Right forelimb (tissue), 1 donor: ENCODE data around the gene RPL18A.
A peak's percentile ranks its signal among the peaks of the same experiment; 100 is the strongest.

ENCODE experiments used
- DNase-seq: peaks from one replicate; pipeline ENCODE4 v3.0.0-alpha.2; 2018

RPL18A gene

DNA sequence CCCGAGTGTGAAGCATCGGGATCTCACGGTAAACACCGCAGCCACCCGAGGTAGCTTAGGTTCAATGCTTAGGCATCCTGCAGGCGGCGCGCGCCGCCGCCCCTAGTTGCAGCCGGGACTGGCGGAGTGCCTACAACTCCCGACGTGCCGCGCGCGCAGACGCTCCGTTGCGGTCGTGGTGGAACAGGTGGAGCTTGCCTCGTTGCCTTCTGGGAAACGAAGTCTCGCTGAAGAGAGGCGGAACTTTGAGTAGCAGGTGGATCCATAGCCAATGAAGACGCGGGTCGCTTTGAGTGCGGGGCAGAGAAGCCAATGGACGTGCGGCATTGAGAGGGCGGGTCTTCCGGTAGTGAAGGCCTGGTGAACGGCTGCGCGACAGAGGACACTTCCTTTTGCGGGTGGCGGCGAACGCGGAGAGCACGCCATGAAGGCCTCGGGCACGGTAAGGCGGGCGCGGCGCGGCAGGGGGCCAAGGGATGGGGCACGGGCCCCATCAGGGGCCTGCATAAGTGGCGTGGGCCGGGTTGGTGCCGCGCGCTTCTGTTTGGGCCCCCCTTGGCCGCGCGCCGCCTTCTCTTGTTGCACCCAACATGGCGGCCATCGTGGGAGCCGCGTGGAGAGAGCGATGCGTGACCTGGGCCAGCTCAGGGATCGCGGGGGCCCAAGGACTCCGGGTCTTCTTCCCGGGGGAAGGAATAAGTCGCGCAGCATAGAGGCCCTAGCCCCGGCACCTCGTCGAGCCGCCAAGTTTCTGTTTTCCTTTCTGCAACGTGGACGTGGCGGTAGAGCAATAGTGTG lies at the start of gene RPL18A:
RPL18A (plus strand) TSS at position 378 of the 798 bp plus-strand sequence; CDS start at position 425, 47 bp downstream.
- DNase-seq, result peak; percentile 98

DNA sequence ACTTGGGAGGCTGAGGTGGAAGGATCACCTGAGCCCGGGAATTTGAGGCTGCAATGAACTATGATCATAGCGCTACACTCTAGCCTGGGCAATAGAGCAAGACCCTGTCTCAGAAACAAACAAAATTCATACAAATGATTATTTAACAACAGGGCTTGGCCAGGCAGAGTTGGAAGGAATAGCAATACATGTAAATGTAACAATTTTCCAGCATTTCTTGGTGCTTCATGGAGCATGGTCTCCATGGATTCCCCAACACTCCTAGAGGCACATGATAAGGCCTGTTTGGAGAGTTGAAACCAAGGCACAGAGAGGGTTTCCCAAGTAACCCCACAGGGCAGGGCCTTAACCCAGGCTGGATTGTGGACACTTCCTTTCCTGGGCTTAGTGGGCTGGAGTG lies 48.6 kb upstream of the RPL18A start:
- no peak for DNase-seq

DNA sequence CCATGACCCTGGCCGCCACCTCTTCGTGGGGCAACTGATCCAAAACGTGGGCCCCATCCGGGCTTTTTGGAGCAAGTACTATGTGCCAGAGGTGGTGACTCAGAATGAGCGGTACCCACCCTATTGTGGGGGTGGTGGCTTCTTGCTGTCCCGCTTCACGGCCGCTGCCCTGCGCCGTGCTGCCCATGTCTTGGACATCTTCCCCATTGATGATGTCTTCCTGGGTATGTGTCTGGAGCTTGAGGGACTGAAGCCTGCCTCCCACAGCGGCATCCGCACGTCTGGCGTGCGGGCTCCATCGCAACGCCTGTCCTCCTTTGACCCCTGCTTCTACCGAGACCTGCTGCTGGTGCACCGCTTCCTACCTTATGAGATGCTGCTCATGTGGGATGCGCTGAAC lies 48.0 kb upstream of the RPL18A start:
- no peak for DNase-seq

DNA sequence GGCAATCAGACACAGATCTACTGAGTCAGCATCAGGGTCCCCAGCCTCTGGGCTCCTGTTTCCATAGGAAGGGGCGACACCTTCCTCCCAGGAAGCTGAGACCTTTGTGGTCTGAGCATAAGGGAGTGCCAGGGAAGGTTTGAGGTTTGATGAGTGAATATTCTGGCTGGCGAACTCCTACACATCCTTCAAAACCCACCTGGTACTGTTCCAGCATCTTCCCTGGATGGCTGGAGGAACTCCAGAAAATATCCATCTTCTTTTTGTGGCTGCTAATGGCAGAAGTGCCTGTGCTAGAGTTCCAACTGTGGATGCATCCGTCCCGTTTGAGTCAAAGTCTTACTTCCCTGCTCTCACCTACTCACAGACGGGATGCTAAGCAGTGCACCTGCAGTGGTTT lies 47.6 kb upstream of the RPL18A start:
- DNase-seq, result no peak

DNA sequence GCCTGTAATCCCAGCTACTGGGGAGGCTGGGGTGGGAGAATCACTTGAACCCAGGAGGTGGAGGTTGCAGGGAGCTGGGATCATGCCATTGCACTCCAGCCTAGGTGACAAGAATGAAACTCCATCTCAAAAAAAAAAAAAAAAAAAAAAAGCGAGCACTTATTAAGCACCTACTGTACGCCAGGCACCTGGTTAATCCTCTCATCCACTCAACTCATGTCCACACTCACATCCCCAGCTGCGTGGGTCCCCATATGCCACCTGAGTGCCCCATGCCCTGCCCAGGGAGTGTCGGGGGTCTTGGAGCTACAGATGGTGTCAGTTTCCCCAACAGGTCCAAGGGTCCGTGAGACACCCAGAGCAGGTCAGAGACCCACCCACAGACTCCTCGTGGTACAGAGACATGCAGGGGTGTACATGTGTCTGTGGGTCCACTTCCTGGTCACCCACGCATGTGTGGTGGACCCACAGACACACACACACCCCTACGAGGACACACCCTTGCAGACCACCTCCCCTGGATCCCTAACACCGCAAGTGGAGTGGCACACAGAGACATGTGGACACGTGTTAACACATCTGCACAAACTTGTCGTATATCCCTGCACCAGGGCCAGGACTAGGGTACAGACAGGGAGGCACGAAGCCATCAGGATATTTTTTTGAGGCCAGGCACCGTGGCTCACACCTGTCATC lies 41.9 kb upstream of the RPL18A start:
- DNase-seq, result no peak

DNA sequence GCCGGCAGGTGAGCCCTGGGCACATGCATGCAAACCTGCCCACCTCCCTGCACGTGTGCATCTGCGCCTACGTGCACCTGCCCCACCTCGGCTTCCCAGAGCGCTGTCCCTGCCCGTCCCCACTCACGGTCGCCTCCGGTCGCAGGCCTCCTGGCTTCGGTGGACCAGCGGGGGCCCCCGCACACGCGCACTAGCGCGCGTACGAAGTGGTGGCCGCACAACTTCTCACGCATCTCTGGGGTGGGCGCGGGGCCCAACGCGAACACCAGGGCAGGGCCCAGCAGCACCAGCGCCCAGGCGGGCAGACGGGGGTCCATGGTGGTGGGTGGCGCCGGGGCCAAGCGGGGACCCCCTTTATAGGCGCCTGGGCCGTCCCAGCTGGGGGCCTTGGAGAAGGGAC lies 38.5 kb upstream of the RPL18A start, which contains the start of gene INSL3:
INSL3 (minus strand) TSS at position 330 of the 400 bp plus-strand sequence; CDS start at position 317, 13 bp downstream.
- DNase-seq, result no peak

DNA sequence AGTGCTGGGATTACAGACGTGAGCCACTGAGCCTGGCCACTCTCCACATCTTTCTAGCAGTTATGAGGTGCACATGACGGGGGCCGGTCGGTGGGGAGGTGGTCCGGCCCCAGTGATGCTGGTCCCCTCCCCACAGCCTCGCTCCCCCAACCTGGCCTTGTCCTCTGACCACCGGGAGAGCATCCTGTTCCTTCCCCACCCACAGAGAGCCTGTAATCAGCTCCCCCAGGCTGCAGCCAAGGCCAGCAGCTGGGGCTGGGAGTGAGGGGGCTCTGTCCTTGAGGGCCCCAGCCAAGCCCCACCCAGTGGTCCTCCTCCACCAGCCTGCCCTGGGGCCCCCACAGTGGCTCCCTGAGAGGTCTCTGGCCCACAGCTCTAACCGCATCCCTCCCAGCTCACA lies 35.4 kb upstream of the RPL18A start:
- DNase-seq, result no peak

DNA sequence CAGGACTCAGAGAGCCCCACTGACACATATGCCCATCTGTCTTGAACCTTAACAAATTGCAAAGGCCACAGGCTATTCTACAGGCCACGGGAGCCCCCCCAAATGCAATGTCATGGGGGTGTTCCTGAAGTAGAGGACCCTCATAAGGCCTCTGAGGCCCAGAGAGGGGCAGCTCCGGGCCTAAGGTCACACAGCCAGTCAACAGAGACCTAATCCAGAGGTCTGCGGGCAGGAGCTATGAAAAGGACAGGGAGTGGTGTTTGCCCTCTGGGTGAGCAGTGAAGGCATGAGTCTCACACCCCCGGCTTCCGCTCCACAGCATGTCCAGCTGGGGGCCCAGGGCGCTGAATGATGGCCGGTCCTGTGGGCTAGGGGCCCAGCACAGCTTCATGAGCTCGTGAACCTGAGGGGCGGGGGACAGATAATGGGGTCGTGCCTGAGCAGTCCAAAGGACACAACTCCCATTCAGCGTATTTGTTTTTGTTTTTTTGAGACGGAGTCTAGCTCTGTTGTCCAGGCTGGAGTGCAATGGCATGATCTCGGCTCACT lies 33.1 kb upstream of the RPL18A start:
- no peak for DNase-seq

DNA sequence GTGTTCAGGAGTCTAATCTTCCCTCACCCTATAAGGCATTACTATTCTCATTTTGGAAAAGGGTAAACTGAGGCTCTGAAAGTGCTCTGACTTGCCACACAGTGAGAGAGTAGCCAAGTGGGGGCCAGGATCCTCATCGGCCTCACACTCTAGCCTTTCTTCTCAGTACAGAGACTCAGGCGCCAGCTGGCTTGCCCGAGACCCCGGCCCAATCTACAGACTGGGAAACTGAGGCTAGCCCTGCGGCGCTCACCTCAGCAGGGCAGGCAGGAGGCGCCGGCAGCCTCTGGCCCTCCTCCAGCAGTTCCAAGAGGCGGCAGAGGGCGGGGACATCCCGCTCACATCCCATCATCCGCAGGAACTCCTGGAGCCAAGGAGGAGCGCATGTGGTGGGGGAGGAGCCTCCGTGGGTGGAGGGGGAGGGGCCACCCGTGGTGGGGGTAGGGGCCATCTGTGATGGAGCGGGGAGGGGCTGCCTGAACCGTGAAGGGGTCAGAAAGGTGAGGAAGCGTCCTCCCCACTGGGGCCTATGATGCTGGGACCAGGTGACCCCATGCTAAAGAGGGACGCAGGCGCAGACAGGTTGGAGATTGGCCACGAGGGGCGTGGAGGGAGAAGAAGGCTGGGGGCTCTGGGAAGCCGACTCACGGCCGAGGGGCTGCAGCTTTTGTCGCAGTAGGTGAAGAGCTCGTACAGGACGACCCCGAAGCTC lies 29.7 kb upstream of the RPL18A start:
- peak; percentile 60 for DNase-seq

DNA sequence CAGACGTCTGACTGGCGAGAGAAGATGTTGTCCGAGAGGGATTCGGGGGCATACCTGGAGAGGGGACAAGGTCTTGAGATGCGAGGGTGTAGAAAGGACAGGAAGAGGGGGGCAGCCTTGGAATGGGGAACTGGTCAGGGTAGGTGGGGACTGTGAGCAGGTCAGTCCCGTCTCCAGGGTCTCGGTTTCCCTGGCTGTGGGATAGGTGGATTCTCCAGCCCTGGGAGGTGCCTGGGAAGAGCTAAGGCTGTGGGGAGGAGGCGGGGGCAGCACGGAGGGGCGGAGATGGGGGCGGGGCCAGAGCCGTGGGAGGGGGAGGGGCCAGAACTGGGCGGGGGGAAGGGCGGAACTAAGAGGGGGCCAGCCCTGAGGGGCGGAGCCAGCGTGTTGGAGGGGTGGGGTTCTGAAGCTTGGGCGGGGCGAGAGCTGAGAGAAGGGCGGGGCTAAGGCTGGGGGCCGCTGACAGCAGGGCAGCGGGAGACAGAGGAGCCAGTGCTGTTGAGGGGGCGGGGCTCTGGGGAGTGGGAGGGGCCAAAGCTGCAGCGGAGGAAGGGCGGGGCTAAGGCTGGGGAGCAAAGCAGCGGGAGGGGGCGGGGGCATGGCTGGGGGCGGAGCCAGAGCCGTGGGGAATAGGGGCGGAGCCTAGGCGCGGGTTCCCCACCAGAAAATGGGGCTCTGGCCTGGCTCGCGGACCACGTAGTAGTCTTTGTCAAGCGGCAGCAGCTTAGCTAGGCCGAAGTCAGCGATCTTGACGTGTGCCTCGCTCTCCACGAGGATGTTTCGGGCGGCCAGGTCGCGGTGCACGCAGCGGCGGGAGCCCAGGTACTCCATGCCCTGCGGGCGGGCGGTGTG lies 28.9 kb upstream of the RPL18A start:
- DNase-seq, result peak; percentile 85

DNA sequence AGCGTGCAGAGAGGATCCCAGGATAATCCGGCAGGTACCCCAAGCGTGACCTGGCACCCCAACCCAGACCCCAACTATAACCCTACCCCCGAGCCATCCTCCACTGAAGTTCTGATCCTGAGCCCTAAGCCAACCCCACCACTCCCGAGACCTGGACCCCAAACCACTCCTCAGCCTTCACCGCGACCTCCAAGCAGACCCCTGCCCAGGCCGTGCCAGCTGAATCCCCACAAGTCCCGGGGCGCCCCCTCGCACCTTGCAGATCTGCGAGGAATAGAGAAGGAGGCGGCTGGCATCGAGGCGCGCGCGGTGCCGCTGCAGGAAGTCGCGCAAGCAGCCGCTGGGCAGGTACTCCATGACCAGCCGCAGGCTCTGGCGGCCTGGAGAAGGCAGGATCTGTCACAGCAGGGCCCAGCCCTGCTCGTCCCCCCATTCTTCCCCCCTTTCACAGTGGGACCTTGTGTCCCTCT lies 28.3 kb upstream of the RPL18A start:
- no peak for DNase-seq

DNA sequence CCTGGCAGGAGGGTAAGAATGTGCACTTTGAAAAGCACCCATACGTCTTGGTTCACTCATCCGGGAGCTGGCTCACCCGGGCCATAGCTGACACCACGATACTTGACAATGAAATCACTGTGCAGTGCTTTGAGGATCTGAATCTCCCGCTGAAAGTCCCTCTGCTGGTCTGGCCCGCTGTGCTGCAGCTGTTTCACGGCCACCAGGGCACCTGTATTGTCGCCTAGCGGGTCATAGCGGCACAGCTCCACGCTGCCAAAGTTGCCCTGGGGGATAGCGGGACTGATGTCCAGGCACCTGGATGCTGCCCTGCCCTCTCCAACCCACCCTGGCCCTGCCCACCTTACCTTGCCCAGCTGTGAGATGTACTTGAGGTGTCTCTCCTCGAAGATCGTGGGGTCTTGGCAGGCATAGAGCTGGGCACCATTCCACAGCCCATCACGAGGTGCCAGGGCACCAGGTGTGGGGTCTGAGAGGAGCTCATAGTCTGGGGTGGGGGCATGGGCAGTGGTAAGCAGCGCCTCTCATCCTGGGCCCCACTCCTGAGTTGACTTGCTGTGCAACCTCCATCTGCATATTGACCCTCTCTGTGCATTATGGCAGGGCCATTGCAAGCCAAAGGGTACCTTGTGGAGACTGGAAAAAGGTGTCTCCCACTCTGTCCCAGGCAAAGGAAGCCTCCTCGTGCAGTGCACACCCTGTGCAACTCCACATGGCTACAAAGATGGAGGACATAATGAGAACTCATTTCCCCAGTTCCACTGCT lies 27.1 kb upstream of the RPL18A start:
- no peak for DNase-seq

DNA sequence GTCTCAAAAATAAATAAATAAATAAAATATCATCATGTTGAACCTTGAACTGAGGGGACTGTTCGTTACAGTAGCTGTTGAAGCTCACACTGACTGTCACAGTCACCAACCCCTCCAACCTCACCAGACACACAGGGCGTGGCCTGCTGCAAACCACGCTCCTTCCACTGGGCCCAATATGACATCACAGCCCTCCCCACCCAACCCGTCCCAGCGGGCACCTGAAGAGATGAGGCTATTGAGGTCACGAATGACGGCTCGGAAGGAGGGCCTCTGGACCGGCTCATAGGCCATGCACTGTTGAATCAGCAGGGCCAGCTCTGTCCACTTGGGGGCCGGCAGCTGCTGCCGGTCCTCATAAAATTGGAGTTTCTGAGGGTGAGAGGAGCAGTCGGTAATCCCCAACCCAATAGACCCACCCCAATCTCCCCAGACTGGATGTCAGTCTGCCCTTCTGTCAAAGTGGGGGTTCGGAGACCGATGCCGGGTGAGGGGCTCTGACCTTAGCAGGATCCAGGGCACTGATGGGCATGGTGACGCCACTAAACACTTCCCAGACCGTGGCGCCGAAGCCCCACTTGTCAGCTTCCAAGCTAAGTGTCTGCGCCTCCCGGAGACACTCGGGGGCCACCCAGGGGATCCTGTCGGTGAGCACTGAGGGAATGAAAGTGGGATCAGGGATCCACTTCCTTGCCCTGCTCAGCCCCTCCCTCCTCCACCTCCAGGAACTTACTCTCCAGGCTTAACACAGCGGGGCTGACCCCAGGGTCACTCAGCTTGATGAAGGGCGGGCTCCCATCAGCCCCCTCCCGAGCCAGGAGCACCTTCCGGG lies 25.1 kb upstream of the RPL18A start:
- DNase-seq, result no peak

DNA sequence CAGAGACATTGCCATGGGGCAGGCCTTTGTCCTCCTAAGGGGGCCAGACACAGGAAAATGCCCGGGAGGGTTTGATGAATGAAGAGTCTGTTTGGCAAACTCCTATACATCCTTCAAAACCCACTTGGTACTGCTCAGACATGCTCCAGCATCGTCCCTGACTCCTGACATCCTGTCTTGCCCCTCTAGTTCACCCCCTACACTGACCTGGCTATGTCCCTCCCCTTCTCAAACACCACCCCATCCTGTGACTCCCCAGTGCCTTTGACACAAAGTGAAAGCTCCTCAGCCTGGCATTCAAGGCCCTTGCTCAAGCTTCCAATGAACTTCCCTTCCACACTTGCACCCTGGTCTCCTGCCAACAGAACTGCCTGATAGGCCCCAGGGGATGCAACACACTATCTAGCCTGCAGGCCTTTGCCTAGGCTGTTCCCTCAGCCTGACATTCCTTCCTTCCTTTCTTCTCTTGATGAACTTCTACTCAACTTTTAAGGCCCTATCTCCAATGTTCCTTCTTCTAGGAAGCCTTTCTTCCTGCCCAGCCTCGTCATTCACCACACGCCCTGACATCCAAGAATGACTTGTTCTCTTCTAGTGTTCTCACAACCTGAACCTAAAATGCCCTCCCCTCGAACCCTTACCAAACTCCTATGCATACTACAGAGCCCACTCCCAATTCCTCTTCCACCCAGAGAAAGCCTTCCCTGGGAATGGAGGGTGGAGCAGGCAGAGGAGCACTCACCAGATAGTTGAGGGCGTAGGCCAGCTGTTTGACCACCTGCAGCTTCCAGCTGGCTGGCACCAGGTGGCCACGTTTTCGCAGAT lies 24.3 kb upstream of the RPL18A start:
- DNase-seq, result no peak

DNA sequence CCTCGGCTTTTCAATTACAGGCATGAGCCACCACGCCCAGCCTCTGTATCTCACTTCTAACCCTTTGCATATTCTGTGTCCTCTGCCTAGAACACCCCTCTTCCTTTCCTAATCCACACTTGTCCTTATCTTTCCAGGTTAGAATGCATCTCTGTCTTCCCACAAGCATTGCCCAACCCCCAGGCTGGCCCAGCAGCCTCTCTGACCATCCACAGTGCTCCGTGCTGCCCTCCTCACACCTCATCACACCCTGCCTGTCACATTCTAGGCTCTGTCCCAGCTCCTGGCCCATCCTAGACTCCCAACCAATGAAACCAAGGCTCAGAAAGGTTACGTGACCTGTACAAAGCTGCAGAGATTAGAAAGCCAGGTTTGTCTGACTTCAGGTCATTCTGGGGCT lies 23.2 kb upstream of the RPL18A start:
- DNase-seq, result no peak

DNA sequence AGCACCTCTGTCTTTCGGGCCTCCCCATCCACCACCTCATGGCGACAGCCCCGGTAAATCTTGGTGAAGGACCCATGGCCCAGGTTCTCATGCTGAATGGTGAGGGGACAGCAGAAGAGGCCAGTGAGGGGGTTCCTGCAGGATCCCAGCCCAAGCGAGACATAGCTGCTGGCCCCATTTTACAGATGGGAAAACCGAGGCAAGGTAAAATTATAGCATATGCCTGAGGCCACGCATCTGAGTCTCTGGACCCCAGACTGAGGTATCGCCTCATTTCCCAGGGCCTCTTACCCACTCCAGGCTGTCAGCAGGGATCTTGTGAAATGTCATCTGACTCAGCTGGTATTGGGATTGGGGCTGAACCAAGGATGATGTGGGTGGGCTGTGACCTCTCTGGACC lies 21.7 kb upstream of the RPL18A start:
- DNase-seq, result no peak

DNA sequence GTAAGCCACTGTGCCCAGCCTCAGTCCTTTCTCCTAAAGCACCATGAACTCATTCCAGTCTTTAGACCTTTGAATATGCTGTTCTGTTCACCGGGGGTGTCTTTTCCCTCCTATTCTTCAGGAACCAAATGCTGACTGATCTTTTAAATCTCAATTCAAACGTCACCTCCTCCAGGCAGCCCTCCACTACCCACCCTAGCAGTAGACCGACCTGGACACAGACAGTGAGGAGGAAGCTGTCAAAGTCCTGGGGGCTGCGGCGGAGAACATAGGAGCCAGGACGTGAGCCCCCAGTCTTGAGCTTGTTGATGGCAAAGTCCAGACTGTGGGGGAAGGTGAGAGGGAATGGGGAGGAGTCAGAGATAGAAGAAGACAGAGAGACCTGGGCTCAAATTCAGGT lies 19.7 kb upstream of the RPL18A start:
- no peak for DNase-seq

DNA sequence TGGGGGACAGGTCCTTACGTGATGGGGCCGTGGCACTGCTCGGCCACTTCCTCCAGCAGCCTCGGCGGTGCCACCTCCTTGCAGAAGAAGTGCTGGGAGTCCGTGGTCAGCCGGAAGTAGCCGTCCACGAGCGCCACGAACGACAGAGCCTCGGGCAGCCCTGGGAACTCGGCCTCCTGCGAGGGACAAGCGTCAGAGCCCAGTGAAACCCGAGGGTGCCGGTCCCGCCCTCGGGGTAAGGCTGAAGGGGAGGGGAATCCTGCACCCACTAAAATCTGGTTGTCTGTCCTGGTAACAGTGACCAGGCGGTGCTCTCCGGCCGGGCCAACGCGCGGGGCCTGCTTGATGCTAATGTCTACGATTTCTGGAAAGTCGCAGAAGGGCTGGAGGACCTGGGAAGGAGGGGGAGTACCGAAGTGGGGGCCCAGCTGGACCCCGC lies 18.3 kb upstream of the RPL18A start:
- DNase-seq, result no peak
